HepG2 (cell line): ENCODE data around the gene SEC61A2. TPM values are rescaled to one million over a fixed set of nuclear protein-coding genes. Genes with fewer than 3 reads are reported as not detected.

Source experiments
- ATAC-seq: fragments of 200-7000 bp; cut with Tn5 transposase; 3 replicates; pipeline ENCODE4 v1.9.1; 2020; ENCODE audit warnings: mild to moderate bottlenecking, moderate library complexity
- BruUV-seq: library from RNA; stranded (reverse); fragments of 400-500 nt; replicated peaks from 2 replicates; lab custom pipeline; 2021; lab: Mats Ljungman, UMichigan
- CTCF ChIA-PET: fragments of 300-600 bp; formaldehyde crosslinking; extraction: SDS; loops from one replicate; lab custom pipeline; 2021; ENCODE audit warnings: low total read pairs, inconsistent platforms, low intra/inter-chr PET ratio; lab: Yijun Ruan, JAX
- POLR2A ChIA-PET: fragments of 350-600 bp; sonication (Branson Sonifier 250); formaldehyde crosslinking; loops from one replicate; lab custom pipeline; 2020; ENCODE audit warnings: antibody characterized with exemption, inconsistent platforms; lab: Yijun Ruan, JAX
- DNase-seq: peaks from one replicate; pipeline ENCODE4 v3.0.0-alpha.2; 2015; ENCODE audit warnings: low spot score
- FAIRE-seq: peaks from 3 replicates; lab custom pipeline; 2011; peaks lifted over from hg19 to GRCh38; lab: Jason Lieb, UNC
- H2AFZ ChIP-seq: one replicate; pipeline ENCODE4 v1.6.1; 2011; ENCODE audit warnings: low read length, inconsistent platforms
- H3K27ac ChIP-seq: fragments of 300-600 bp; 3 replicates; pipeline ENCODE4 v1.8.0; 2011; ENCODE audit warnings: mixed run types, mild to moderate bottlenecking, mixed read lengths, low read length, inconsistent platforms; ENCODE audit not compliant: insufficient read depth; ENCODE audit errors: extremely low read length
- H3K27me3 ChIP-seq, 2 experiments: fragments of 200-600 bp in 1 of 2; 2 replicates in 1 of 2; 3 replicates in 1 of 2; pipeline versions ENCODE4 v1.6.0 to v1.8.0; 2011; ENCODE audit warnings: low read length in 2 of 2, mild to moderate bottlenecking in 2 of 2, moderate library complexity in 2 of 2, inconsistent platforms in 1 of 2; ENCODE audit not compliant: insufficient read depth in 2 of 2, control insufficient read depth in 1 of 2
- H3K36me3 ChIP-seq, 2 experiments: fragments of 200-600 bp in 1 of 2; replicated peaks in 1 of 2; 2 replicates in 1 of 2; 3 replicates in 1 of 2; pipeline versions ENCODE4 v1.5.1 to v1.8.0; 2011; ENCODE audit warnings: low read length in 2 of 2, inconsistent platforms in 1 of 2; ENCODE audit not compliant: insufficient read depth in 2 of 2, control insufficient read depth in 1 of 2
- H3K4me1 ChIP-seq: 2 replicates; pipeline ENCODE4 v1.5.1; 2012; ENCODE audit warnings: low read length, inconsistent platforms; ENCODE audit not compliant: insufficient read depth
- H3K4me2 ChIP-seq: 2 replicates; pipeline ENCODE4 v1.6.0; 2011; ENCODE audit warnings: low read depth, low read length, inconsistent platforms
- H3K4me3 ChIP-seq, 3 experiments: fragments of 200-600 bp in 1 of 3; sonication (generic), shearing (Covaris generic) in 1 of 3; replicated peaks in 1 of 3; 2 replicates each; pipeline ENCODE4 v1.5.1; 2011 to 2016; ENCODE audit warnings: low read length in 3 of 3, inconsistent platforms in 2 of 3, low read depth in 2 of 3, mild to moderate bottlenecking in 2 of 3, control low read depth in 1 of 3, mixed read lengths in 1 of 3; ENCODE audit not compliant: insufficient read depth in 1 of 3
- H3K79me2 ChIP-seq: one replicate; pipeline ENCODE4 v1.6.1; 2011; ENCODE audit warnings: low read length, inconsistent platforms; ENCODE audit not compliant: insufficient read depth
- H3K9ac ChIP-seq: 2 replicates; pipeline ENCODE4 v1.6.0; 2011; ENCODE audit warnings: mild to moderate bottlenecking, low read depth, low read length, inconsistent platforms; ENCODE audit not compliant: insufficient read depth
- H3K9me3 ChIP-seq: 2 replicates; pipeline ENCODE4 v1.5.1; 2012; ENCODE audit warnings: mild to moderate bottlenecking, low read length
- H4K20me1 ChIP-seq: 2 replicates; pipeline ENCODE4 v1.6.0; 2011; ENCODE audit warnings: inconsistent platforms, mild to moderate bottlenecking, low read length, moderate library complexity; ENCODE audit not compliant: insufficient read depth
- ARHGAP35 ChIP-seq: sonication (generic); formaldehyde crosslinking; IDR thresholded peaks from 2 replicates; pipeline ENCODE4 v1.9.0; 2022; ENCODE audit warnings: mild to moderate bottlenecking, inconsistent platforms, moderate library complexity, missing genetic modification reagents, borderline replicate concordance
- BCLAF1 ChIP-seq: fragments of 450-650 bp; IDR thresholded peaks from 2 replicates; pipeline ENCODE4 v1.6.1; 2017; ENCODE audit warnings: mild to moderate bottlenecking
- FOXA3 ChIP-seq: IDR thresholded peaks from 2 replicates; pipeline ENCODE4 v1.6.1; 2016; ENCODE audit warnings: missing genetic modification reagents, missing compliant biosample characterization
- NR2F6 ChIP-seq, 2 experiments: IDR thresholded peaks; 2 replicates each; pipeline ENCODE4 v1.6.1; 2016; ENCODE audit warnings: antibody characterized with exemption in 1 of 2, mild to moderate bottlenecking in 1 of 2
- PATZ1 ChIP-seq: sonication (generic); formaldehyde crosslinking; IDR thresholded peaks from 2 replicates; pipeline ENCODE4 v1.4.0; 2020; ENCODE audit warnings: missing genetic modification reagents
- STAT5B ChIP-seq: sonication (generic); formaldehyde crosslinking; IDR thresholded peaks from 2 replicates; pipeline ENCODE4 v1.4.0; 2020; ENCODE audit warnings: missing genetic modification reagents
- U2AF1 ChIP-seq: fragments of 200-400 bp; formaldehyde crosslinking; optimal IDR thresholded peaks from 2 replicates; pipeline ENCODE3; 2017; ENCODE audit warnings: mild to moderate bottlenecking, low read depth, low read length
- ZNF136 ChIP-seq: sonication (generic); formaldehyde crosslinking; IDR thresholded peaks from 2 replicates; pipeline ENCODE4 v1.8.1; 2022; ENCODE audit warnings: low read depth, mild to moderate bottlenecking, moderate library complexity, missing genetic modification reagents
- ZNF18 ChIP-seq: sonication (generic); formaldehyde crosslinking; IDR thresholded peaks from 2 replicates; pipeline ENCODE4 v1.8.0; 2022; ENCODE audit warnings: mild to moderate bottlenecking, missing genetic modification reagents; ENCODE audit not compliant: insufficient replicate concordance
- ZNF282 ChIP-seq: fragments of 450-650 bp; IDR thresholded peaks from 2 replicates; pipeline ENCODE4 v1.6.1; 2018; ENCODE audit not compliant: partially characterized antibody
- ZNF720 ChIP-seq: sonication (generic); formaldehyde crosslinking; IDR thresholded peaks from 2 replicates; pipeline ENCODE4 v1.4.0; 2020; ENCODE audit warnings: missing genetic modification reagents
- WGBS: methylation state at CpG from one replicate; pipeline ENCODE4 v1.1.6; 2017; ENCODE audit warnings: low lambda C conversion rate; 5-methylcytosine and 5-hydroxymethylcytosine counted together
- in situ Hi-C: cut with HindIII; loops from 2 replicates; pipeline ENCODE4 v1.10.0; 2017; ENCODE audit warnings: low pct_unique_long_range_greater_than_20kb; ENCODE audit not compliant: extremely low pct_ligation_motif_present
- intact Hi-C: fragments of 100-400 bp; cut with micrococcal nuclease; formaldehyde crosslinking; loops from one replicate; pipeline ENCODE4 v1.10.0; 2022; ENCODE audit not compliant: unreplicated experiment
- polyA plus RNA-seq, 8 experiments: library from polyadenylated mRNA; depleted of rRNA in 3 of 8; stranded (reverse) in 7 of 8; unstranded in 1 of 8; fragments of >200 nt; fragmentation: Illumina TruSeq in 4 of 8; extraction: Trizol in 4 of 8; gene quantifications; 2 replicates each; pipeline versions ENCODE4 v1.2.1 to v1.2.3, GENCODE V29; 2011 to 2016; ENCODE audit warnings: low read depth in 4 of 8, missing spikeins in 1 of 8, mixed read lengths in 1 of 8; ENCODE audit not compliant: insufficient read depth in 1 of 8
- total RNA-seq, 5 experiments: library from RNA; depleted of rRNA; stranded (reverse); fragments of >200 nt; fragmentation: Illumina TruSeq; extraction: Trizol; gene quantifications; 2 replicates each; pipeline ENCODE4 v1.2.3, GENCODE V29; 2016; ENCODE audit warnings: low read depth in 1 of 5
- TF ChIP-seq, protein P1 (sequence below): sonication (generic); formaldehyde crosslinking; IDR thresholded peaks from 2 replicates; pipeline ENCODE4 v1.5.0; 2020; ENCODE audit warnings: missing genetic modification reagents
- TF ChIP-seq, protein P2 (sequence below): sonication (generic); formaldehyde crosslinking; IDR thresholded peaks from 2 replicates; pipeline ENCODE4 v1.8.0; 2022; ENCODE audit warnings: missing genetic modification reagents, low read depth, mild to moderate bottlenecking, borderline replicate concordance
- TF ChIP-seq, protein P3 (sequence below): sonication (generic); IDR thresholded peaks from 2 replicates; pipeline ENCODE4 v1.6.1; 2016; ENCODE audit warnings: low read depth, borderline replicate concordance

SEC61A2 gene
- total and polyA plus RNA-seq, 2 of the 13 experiments (the other 11 are each of a cell fraction or from before 2014, with no cell fraction given) = 5.5 to 7.4 TPM

GRCh38 chr10:12113627-12114026 is 15.8 kb upstream of the SEC61A2 start:
- Histone ChIP-seq H3K79me2 (no peaks in the 10 kb centered on the region), H3K9ac (no peak overlapping the region), H3K9me3 (no peaks in the 10 kb centered on the region), H3K27ac (no peak overlapping the region), H3K36me3 (peaks cover 1 to 7% of the 10 kb centered on the region in 2 experiments; a peak in 2 of 5 replicates), H2AFZ (no peak overlapping the region), H3K4me1 (no peaks in the 10 kb centered on the region), H4K20me1 (no peaks in the 10 kb centered on the region), H3K4me3 (no peak overlapping the region), H3K27me3 (no peaks in the 10 kb centered on the region), H3K4me2 (no peak overlapping the region)
- WGBS = 86% methylated on average over 2 of the region's 2 CpGs
- ChIA-PET POLR2A (no interaction called here), CTCF (no interaction called here)
- intact Hi-C loops (no loop called here), in situ Hi-C loops (no loop called here)
- no TSS peak for BruUV-seq
- ATAC-seq (no peak), DNase-seq (no peak), FAIRE-seq (no peak)
- TF ChIP-seq ZNF282 = no peak
- TF ChIP-seq ARHGAP35 = no peak
- no peak for TF ChIP-seq ZNF136 (CRISPR knock-in tag)
- TF ChIP-seq, protein P1, sequence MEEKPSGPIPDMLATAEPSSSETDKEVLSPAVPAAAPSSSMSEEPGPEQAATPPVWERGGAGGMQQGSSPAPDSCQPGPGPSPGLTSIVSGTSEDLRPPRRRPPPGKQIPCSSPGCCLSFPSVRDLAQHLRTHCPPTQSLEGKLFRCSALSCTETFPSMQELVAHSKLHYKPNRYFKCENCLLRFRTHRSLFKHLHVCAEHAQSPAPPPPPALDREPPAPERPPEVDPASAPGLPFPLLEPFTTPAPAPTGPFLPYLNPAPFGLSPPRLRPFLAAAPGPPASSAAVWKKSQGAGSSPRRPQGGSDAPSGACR (CRISPR knock-in tag) = no peak
- no peak for TF ChIP-seq NR2F6 (IDR thresholded peaks at IDR 0.05)
- TF ChIP-seq NR2F6 (CRISPR knock-in tag; IDR thresholded peaks at IDR 0.05) = no peak
- no peak for TF ChIP-seq FOXA3 (CRISPR knock-in tag)
- TF ChIP-seq, protein P2, sequence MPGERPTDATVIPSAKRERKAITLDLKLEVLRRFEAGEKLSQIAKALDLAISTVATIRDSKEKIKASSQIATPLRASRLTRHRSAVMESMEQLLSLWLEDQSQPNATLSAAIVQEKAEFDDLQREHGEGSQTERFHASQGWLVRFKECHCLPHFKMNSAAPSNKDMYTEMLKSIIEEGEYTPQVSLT = no peak
- no peak for TF ChIP-seq ZNF720 (CRISPR knock-in tag)
- TF ChIP-seq, protein P3, sequence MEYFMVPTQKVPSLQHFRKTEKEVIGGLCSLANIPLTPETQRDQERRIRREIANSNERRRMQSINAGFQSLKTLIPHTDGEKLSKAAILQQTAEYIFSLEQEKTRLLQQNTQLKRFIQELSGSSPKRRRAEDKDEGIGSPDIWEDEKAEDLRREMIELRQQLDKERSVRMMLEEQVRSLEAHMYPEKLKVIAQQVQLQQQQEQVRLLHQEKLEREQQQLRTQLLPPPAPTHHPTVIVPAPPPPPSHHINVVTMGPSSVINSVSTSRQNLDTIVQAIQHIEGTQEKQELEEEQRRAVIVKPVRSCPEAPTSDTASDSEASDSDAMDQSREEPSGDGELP = no peak
- TF ChIP-seq U2AF1 = no peak
- TF ChIP-seq ZNF18 (CRISPR knock-in tag) = no peak
- no peak for TF ChIP-seq BCLAF1
- TF ChIP-seq PATZ1 (CRISPR knock-in tag) = no peak
- no peak for TF ChIP-seq STAT5B (CRISPR knock-in tag)
